SK-N-SH (cell line): Measurements from ENCODE around the gene AUTS2.

Source experiments
- CHD2 ChIP-seq: fragments of 150-350 bp; IDR thresholded peaks from 2 replicates; pipeline ENCODE4 v1.6.1; 2018; ENCODE audit warnings: low read length; ENCODE audit not compliant: partially characterized antibody
- CTCF ChIP-seq: fragments of 200-600 bp; sonication (generic); IDR thresholded peaks from 2 replicates; pipeline ENCODE4 v1.6.1; 2017; ENCODE audit warnings: antibody characterized with exemption, mild to moderate bottlenecking, moderate library complexity
- FOXJ3 ChIP-seq: sonication (generic); formaldehyde crosslinking; IDR thresholded peaks from 2 replicates; pipeline ENCODE4 v1.5.1; 2020; ENCODE audit warnings: mild to moderate bottlenecking, missing genetic modification reagents
- IRF3 ChIP-seq: fragments of 150-350 bp; IDR thresholded peaks from 2 replicates; pipeline ENCODE4 v1.6.1; 2016; ENCODE audit warnings: mild to moderate bottlenecking, low read depth, low read length
- JUND ChIP-seq: IDR thresholded peaks from 2 replicates; pipeline ENCODE4 v1.4.0; 2012
- MXI1 ChIP-seq: IDR thresholded peaks from 2 replicates; pipeline ENCODE4 v1.6.1; 2012; ENCODE audit warnings: mild to moderate bottlenecking, low read depth, low read length, improper control_type of control experiment
- NRF1 ChIP-seq: IDR thresholded peaks from 2 replicates; pipeline ENCODE4 v1.6.1; 2012; ENCODE audit warnings: low read depth, mild to moderate bottlenecking, low read length
- POLR2AphosphoS5 ChIP-seq: IDR thresholded peaks from 2 replicates; pipeline ENCODE4 v1.6.1; 2012; ENCODE audit warnings: low read depth, low read length
- RAD21 ChIP-seq: IDR thresholded peaks from 2 replicates; pipeline ENCODE4 v1.6.1; 2012; ENCODE audit warnings: mild to moderate bottlenecking, low read length

GRCh38 chr7:70552141-70552540, 953.9 kb downstream of the AUTS2 start:
- TF ChIP-seq NRF1 (no peak), JUND (no peak), CTCF (no peak), MXI1 (no peak), IRF3 (no peak), CHD2 (no peak), RAD21 (no peak), FOXJ3 (no peak), POLR2AphosphoS5 (no peak)
